HG03095 (cell line): ENCODE results near the gene KLF6.

Experiments used
- ATAC-seq: cut with Tn5 transposase; IDR thresholded peaks from one replicate; pipeline ENCODE4 v1.9.1; 2021; ENCODE audit warnings: moderate library complexity; ENCODE audit not compliant: unreplicated experiment

The KLF6 gene

GRCh38 chr10:3811291-3811870 lies 26.4 kb upstream of the KLF6 start:
- ATAC-seq = peak; percentile 76

GRCh38 chr10:3808689-3809199 lies 23.7 kb upstream of the KLF6 start:
- ATAC-seq = no peak

- no peak for ATAC-seq
Measured at GRCh38 chr10:3807928-3808496, 23.0 kb upstream of the KLF6 start.

GRCh38 chr10:3807211-3807927 lies 22.4 kb upstream of the KLF6 start:
- no peak for ATAC-seq

- no peak for ATAC-seq
Measured at GRCh38 chr10:3806603-3807002, 21.6 kb upstream of the KLF6 start.

- ATAC-seq = peak; percentile 39
Measured at GRCh38 chr10:3805791-3806461, 20.9 kb upstream of the KLF6 start.

GRCh38 chr10:3805201-3805790 lies 20.3 kb upstream of the KLF6 start:
- peak; percentile 41 for ATAC-seq

GRCh38 chr10:3803927-3804741 lies 19.1 kb upstream of the KLF6 start:
- no peak for ATAC-seq

- no peak for ATAC-seq
Measured at GRCh38 chr10:3803295-3803926, 18.4 kb upstream of the KLF6 start.

GRCh38 chr10:3802526-3803265 lies 17.7 kb upstream of the KLF6 start:
- ATAC-seq = no peak

GRCh38 chr10:3801558-3802192 lies 16.7 kb upstream of the KLF6 start:
- ATAC-seq = no peak

GRCh38 chr10:3800586-3800985 lies 15.6 kb upstream of the KLF6 start:
- no peak for ATAC-seq

- ATAC-seq = no peak
Measured at GRCh38 chr10:3797750-3798149, 12.7 kb upstream of the KLF6 start.

GRCh38 chr10:3793553-3793952 lies 8.5 kb upstream of the KLF6 start:
- no peak for ATAC-seq

GRCh38 chr10:3792710-3793219 lies 7.8 kb upstream of the KLF6 start:
- ATAC-seq = no peak

GRCh38 chr10:3791974-3792633 lies 7.1 kb upstream of the KLF6 start:
- no peak for ATAC-seq

GRCh38 chr10:3790858-3791257 lies 5.8 kb upstream of the KLF6 start:
- ATAC-seq = no peak

- ATAC-seq = no peak
Measured at GRCh38 chr10:3790272-3790671, 5.3 kb upstream of the KLF6 start.
